WI38 (cell line): Measurements from ENCODE around the gene APPL2.

Experiments
- H3K4me3 ChIP-seq: 2 replicates; pipeline ENCODE4 v1.5.1; 2011; ENCODE audit warnings: low read depth, mild to moderate bottlenecking, control low read depth, low read length
- TF ChIP-seq, protein P1 (sequence below): IDR thresholded peaks from 2 replicates; pipeline ENCODE4 v1.5.1; 2012; ENCODE audit warnings: low read depth, mild to moderate bottlenecking, control low read depth, low read length

Gene APPL2

GRCh38 chr12:105204127-105204526, 31.8 kb downstream of the APPL2 start:
- TF ChIP-seq, protein P1, sequence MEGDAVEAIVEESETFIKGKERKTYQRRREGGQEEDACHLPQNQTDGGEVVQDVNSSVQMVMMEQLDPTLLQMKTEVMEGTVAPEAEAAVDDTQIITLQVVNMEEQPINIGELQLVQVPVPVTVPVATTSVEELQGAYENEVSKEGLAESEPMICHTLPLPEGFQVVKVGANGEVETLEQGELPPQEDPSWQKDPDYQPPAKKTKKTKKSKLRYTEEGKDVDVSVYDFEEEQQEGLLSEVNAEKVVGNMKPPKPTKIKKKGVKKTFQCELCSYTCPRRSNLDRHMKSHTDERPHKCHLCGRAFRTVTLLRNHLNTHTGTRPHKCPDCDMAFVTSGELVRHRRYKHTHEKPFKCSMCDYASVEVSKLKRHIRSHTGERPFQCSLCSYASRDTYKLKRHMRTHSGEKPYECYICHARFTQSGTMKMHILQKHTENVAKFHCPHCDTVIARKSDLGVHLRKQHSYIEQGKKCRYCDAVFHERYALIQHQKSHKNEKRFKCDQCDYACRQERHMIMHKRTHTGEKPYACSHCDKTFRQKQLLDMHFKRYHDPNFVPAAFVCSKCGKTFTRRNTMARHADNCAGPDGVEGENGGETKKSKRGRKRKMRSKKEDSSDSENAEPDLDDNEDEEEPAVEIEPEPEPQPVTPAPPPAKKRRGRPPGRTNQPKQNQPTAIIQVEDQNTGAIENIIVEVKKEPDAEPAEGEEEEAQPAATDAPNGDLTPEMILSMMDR: no peak
- no peak overlapping the region for H3K4me3 ChIP-seq

GRCh38 chr12:105202202-105202601, 33.8 kb downstream of the APPL2 start:
- TF ChIP-seq, protein P1: no peak
- H3K4me3 ChIP-seq: no peak overlapping the region

DNA sequence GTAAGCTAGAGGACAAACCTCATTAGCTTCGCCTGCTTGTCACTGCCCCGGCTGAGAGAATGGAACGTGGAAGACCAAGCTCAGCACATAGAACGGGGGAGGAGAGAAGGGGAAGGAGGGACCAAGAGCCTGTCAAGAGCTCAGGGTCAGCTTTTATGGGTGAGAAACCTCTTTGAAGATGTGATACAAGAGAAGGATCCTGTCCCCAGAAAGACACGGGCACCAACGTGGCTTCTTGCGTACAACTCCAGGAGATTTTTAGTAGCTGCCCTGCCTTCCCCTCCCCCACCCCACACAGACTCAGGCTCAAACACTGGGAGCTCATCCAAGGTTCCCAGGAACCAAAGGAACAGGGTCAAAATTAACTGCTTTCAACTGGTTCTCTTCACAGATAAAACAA, 34.7 kb downstream of the APPL2 start:
- H3K4me3 ChIP-seq: no peak overlapping the region
- TF ChIP-seq, protein P1: no peak

DNA sequence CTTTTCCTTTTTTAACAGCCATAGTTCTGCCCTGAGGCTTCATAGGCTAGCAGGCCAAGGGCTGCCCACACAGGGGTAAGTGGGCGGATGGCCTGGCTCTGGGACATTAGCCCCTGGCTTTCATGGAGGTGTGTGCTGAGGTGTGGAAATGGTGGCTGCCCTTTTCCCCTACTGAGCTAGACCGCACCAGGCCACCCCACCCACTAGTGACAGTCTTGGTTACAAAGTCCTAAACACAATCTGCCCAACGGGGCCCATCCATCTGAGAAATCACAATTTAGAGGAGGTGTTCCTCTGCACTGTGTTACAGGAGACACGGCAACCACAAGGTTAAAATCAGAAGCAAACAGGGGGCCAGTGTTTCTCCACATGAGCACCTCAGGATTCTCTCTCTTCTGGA, 35.6 kb downstream of the APPL2 start:
- TF ChIP-seq, protein P1: no peak
- no peak overlapping the region for H3K4me3 ChIP-seq

DNA sequence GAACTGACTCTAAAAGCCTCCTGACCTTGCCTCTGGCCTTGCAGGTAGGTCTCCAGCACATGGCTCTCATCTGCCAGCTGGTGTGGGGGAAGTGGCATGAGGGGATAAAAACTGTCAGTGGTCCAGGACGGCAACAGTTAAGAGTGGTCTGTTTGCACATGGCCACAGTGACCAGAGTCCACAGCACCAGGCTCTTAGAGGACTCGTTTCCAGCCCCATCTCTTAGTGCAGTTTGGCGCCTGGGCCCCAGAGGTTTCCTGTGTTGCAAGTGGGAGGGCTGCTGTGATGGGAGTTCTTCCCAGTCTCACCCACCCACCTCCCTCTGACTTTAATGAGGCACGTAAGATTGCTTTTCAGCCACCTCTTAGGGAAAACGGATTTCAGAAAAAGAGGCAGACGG, 37.0 kb downstream of the APPL2 start:
- TF ChIP-seq, protein P1: no peak
- H3K4me3 ChIP-seq: no peak overlapping the region

DNA sequence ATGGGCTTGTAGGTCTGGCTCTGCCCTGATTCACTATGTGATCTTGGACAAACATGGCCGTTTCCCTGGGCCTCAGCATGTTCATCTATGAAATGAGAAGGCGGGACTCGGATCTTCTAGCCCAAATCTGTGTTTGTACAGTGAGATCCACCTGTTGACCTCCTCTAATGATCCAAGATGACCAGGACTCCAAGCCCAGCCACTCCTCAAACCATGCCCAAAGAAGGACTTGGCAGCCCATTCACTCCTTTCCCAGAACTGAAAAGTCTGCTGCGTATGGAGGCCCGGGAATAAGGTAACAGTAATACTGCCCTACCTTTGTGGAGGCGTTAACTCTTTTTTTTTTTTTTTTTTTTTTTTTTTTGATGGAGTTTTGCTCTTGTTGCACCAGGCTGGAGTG, 39.9 kb downstream of the APPL2 start:
- H3K4me3 ChIP-seq: no peak overlapping the region
- TF ChIP-seq, protein P1: no peak

DNA sequence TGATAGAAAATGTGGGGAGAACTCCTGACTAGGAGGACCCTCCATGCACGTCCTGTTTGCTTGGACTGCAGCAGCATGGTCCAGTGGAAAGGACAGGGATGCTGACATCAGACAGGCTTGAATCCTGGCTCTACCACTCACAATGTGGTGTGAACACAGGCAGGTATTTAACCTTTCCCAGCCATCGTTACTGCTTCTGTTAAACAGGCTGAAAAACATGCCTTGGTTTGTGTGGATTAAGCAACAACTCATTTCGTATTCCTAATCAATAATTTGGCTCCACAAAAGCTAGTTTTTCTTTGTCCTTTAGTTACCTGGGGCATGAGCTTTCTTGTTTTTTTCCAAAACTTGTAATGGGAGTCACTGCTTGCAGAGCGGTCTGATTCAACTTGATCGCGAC, 41.0 kb downstream of the APPL2 start:
- H3K4me3 ChIP-seq: no peak overlapping the region
- TF ChIP-seq, protein P1: no peak
